Endothelial cell of hepatic sinusoid (primary cell): ENCODE measurements around the gene ALOXE3.

Experiments
- in situ Hi-C: cut with HindIII; loops from 2 replicates; pipeline ENCODE4 v1.10.0; 2017; ENCODE audit warnings: low sequenced_read_pairs

The ALOXE3 gene

DNA sequence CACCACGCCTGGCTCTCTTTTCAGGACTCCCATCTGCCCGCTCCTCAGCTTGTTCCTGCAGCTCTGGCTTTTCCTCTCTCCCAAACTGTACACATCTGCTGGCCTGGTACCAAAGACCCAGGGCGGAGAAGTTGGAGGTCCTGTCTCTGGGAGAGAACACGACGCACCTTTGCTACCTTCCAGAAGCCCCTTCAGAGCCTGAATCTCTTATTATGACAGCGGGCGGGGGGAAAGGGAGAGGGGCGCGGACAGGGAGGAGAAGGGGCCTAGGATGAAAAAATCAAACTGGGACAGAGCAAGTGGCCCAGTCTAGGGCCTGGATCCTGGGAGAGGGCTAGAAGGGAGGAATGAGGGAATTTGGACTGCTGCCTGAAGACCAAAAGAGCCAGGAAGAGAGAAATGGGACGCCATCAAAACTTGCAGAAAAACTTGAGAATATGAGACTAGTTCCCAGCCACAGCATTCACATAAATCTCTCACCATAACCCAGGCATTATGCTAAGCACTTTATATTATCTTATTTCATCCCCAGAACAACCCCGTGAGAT, 36.4 kb upstream of the ALOXE3 start:
- in situ Hi-C loops = no loop called here

DNA sequence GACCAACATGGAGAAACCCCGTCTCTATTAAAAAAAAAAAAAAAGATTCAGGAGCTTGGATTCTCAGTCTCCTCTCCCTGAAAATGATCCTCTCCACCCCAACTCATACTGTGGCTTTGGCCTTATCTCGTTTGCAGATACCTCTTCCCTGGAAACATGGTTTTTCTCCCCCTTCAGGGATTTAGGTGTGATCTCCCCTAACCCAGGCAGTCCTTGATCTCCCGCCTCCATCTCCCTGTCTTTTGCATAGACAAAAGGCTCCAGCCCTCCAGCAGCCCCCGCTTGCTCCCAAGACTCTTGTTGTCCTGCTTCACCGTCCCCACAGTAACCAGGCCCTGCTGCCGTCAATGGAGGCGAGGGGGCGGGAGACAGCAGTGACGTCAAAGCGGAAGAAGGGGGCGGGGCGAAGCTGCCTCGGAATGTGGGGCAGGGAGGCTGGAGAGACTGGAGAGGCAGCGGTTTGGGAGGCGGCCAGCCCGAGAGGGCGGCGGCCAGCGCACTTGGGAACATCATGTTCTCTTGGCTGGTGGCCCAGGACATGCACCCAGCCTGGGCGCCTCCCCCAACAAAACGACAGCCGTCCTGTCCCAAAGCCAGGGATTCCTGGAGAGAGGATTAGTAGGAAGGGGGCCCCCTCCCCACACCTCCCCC, 35.8 kb upstream of the ALOXE3 start:
- in situ Hi-C loops = no loop called here

DNA sequence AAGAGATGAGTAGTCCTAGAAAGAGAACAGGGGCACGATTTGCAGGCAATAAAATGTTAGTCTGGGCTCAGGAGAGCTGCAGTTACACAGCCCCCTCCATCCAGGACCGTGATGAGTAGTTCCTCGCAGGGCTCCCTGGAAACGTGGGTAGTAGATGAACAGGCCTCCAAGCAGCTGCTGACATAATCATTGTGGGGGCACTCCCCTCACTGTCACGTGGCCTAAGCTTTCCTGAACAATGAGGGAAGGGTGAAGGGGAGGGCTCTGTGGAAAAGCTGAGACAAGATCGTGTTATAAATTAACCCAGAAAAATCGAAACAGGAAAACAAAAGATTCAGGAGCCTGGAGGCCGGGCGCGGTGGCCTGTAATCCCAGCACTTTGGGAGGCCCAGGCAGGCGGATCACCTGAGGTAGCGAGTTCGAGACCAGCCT, 35.2 kb upstream of the ALOXE3 start:
- in situ Hi-C loops = no loop called here

DNA sequence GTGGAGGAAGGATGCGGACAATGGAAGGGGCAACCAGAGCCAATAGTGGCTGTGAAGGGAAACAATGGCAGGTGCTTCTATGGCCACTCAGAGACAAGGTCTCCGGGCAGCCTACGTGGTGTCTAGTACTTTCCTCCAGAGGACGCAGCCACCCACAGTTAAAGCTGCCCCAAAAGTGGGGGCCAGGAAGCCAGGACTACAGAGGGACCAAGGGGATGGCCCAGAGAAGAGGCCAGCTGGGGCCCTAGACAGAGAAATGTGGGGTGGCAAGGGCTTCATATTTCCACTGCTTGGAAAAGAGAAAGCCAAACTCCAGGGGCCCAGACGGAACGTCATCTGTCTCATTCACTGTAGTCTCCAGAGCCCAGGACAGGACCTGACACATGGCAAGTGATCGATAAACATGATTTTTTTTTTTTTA, 34.7 kb upstream of the ALOXE3 start:
- in situ Hi-C loops = no loop called here

DNA sequence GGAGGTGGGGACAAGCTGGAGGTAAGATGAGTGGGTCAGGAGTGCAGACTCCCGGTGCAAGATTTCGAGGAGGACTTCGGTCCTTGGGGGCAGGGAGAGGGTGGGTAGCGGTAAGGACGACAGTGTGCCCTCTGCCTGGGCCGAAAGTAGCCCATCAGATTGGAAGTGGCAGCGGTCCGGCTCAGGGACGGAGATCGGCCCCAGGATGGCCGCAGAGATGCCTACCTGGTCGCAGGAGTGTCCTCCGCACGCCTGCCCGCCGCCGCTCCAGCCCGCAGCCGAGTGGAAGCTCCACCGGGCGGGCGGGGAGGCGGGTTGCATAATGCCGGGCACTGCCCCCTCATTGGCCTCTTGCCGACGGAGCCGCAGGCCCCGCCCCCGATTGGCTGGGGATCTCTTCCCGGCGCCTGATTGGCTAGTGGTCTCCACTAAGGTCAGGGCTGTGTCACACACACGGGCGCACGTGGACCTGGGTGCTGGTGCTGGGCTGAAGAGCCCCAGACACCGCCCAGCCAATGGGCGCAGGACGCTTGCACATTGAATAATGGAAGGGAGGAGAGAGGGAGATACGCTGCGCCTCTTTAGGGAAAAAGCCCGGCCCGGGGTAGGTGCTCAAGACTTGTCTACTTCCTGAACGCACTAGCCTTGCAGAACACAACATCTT, 33.9 kb upstream of the ALOXE3 start, which contains the start of gene PER1:
Gene PER1, minus strand, starts transcription at position 293 of the 664 bp plus-strand sequence. CDS start 1,698 bp downstream, outside the sequence.
- in situ Hi-C loops = no loop called here

DNA sequence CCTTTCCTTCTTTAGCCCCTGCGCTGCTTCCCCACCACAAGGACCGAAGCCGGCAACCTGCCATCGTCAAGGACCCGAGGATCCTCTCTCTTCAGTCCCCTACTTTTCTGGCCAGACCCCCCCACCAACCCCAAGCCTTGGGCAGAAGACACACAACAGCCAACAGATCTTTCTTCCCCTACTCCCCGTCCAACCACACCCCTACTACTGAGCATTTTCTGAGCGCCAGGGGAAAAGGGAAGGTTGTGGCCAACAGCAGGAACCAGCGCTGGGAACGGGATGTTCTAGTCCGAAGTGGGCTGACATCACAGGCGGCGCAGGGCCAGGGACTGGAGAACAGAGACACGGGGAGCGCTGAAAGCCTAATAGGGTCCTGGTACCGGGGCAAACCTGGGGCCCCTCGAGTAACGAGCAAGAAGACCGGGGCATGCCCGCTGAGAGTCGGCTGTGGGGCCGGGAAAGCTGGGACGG, 33.4 kb upstream of the ALOXE3 start:
- in situ Hi-C loops = no loop called here

DNA sequence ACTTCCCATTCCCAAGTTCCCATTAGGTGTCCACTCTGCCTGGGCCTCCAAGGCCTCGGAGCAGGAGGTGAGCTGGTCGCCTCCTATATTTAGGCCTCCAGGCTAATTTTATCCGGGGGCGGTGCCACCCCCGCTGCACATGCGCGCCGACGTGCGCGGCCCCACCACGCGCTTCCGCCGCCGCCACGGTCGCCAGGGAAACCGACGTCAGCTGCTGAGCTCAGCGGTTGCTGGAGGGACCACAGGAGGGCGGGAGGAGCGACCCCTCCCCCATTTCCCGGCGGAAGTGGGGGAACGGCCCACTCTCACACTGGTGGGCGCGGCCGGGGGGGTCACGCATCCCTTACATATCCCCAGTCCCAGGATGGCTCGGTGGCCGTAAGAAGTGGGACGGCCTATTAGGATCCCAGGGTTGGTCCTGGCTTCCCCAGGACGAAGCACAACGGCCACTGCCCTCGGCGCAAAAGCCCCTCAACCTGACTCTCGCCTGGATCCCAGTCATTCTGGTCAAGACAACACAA, 32.9 kb upstream of the ALOXE3 start:
- in situ Hi-C loops = no loop called here

DNA sequence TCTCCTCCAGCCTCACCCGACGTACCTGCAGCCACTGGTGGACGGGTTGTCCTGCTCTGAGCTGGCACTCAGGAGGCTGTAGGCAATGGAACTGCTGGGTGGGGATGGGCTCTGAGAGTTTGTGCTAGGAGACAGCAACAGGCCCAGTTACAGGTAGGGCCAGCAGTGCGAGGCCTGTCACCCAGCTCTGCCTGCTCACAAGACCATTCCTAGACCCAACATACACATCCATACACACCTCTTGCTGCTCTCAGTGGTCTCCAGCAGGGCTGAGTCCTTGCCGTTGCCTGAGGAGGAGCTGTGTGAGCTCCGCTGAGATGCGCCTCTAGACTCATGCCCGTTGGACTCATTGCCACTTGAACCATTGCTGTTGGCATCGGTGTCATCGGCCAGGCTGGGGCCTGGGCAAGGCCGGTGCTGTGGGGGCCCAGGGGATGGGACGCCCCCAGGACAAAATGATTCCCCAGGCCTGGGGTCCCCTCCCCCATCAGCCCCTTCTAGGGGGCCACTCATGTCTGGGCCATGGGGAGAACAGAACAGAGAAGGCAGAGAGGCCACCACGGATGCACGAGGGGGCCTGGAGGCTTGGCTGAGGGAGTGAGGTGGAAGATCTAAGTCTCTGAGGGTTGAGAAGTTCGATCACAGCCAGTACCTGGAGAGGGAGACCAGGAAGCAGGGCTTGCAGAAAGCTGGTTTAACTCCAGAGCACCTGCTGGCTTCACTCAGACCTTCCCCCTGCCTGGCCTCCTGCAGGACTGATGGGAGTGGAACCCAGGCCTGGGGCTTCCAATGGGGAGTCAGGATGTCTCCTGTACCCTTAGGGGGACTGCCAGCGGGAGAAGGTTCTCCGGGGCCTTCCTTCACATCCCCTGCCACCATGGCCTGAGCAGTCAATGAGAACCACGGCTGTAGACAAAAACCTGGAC, 32.1 kb upstream of the ALOXE3 start:
- in situ Hi-C loops = no loop called here

DNA sequence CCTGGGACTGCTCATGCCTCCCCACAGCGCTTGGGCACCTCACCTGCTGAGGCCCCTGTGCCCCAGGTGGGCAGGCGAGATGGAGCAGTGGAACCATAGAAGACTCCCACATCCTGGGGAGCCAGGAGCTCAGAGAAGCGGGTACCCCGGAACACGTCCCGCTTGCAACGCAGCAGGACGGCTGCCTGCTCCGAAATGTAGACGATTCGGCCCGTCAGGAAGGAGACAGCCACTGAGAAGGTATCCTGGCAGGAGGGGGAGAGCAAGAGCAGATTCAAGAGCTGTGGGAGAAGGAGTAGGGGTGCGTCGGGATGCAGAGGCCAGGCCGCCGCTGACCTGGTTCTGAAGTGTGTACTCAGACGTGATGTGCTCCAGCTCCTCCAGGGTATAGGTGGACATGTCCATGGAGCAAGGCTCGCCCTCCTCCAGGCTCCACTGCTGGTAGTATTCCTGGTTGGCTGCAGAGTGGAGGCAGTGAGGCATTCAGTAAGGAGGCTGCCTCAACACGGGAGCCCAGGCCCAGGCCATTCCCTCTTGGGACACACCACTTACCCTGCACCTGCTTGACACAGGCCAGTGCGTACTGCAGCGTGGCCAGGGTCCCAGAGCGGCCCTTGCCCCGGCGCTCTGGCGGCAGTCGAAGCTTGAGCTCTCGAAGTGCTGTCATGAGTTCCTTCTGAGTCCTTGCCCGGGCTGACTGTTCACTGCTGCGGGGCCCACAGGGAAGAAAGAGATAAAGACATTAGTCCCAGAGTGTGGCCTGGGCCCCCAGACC, 31.3 kb upstream of the ALOXE3 start:
- in situ Hi-C loops = no loop called here

DNA sequence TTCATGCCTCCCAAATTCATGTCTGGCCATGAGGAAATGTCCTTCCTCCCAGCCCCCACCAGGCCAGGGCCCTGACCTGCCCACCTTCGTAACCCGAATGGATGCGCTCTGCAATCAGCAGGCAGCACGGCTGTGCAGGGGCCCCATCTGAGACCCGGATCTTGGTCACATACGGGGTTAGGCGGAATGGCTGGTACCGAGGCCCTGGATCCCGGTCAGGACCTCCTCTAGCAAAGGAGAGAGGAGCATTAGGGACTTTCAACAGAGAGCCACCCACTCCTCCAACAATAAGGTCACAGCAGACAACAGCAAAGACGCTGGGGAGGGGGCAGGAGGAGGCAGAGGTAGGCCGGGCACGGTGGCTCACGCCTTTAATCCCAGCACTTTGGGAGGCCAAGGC, 30.2 kb upstream of the ALOXE3 start:
- in situ Hi-C loops = no loop called here

DNA sequence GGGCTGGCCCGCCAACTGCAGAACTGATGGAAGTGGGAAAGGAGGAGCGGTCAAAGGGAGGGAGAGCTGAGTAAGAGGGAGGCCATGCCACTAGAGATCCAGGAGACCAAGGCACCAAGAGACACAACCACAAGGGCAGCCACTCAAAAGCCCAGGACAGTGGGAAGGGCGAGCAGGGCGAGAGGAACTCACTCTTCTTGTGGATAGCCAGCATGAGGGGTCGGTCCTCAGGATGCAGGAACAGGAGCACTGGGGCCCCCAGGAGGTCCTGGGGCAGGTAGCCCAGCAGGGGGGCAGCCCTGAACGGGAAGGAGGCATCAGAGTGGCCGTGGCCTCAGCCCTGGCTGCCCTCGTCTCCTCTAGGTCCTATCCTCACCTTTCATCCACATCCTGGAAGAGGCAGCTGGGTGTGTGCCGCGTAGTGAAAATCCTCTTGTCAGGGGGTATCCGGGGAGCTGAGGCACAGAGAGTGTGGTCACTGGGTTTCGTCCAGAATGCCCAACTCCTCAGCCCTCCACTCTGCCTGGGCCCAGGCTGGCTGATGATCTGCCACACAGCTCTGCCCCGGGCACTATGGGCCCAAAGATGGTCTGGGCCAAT, 29.6 kb upstream of the ALOXE3 start:
- in situ Hi-C loops = no loop called here

DNA sequence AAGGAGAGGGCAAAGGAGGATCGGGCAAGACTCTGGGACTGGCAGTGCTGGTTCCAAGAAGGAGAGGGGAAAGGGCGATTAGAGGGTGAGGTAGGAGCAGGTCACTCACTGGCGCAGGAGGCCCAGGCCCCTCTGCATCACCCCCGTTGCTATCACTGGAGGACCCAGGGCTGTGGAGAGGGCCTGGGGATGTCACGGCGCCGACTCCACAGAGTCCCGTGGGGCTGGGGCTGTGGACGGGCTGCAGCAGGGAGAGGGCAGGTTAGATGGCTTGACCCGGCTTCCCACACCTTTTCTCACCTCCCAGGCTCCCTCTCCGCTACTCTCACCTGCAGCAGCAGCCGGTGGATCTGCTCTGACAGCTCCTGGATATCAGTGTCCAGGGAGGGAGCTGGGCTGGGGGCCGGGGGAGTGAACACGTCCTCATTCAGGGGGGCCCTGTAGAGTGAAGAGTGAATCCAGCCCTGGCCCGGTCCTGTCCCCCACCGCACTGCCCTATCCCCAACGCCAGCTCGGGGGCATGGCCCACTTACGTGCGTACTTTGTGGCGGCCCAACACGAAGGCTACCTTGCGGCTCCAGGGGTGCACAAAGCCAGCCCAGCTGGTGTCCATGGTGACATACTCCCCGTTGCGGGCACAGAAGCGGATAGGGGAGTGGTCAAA, 29.0 kb upstream of the ALOXE3 start:
- in situ Hi-C loops = no loop called here

DNA sequence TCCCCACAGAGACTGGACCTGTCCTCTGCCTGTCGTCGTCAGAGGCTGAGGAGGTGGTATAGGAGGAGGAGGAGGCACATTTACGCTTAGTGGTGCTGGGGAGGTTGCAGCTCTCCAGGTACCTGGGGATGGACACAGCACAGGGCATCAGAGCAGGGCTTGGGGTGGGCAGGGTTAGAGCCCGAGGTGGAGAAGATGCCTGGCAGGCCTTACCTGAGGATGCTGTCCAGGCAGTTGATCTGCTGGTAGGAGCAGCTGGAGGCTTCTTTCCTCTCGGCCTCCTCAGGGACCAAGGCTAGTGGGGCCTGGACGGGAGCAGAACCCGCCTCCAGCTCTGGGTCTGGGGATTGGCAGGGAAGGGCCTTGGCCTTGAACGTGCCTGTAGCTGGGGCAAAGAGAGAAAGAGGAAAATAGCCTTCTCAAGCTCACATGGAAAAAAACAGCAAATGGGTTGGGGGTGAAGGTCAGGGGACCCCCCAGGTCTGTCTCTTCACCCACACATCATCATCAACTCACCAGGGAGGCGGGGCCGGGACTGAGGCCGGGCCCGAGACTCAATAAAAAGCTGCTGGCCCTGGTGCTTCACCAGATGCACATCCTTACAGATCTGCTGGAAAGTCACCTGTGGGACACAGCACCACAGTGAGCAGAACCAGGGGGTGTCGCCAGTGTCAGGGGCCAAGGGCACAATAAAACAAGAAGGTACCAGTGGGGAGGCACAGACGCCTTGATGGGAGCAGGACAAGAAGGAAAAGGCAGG, 28.2 kb upstream of the ALOXE3 start:
- in situ Hi-C loops = no loop called here

DNA sequence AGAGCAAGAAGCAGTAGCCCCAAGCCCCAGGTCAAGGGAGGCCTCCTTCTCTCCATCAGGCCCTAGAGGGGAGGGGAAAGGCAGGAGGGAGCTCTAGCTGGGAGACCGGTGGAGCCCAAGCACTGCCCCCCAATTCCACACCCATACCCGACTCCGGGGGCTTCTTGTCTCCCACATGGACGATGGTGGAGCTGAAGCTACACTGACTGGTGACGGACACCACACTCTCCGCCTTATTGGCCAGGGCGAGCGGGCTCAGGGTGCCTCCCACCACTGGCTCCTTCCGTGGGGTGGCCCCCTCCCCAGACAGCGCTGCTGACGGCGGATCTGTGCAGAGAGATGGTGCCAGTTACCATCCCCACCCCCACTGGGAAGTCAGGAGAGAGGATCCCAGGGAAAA, 27.5 kb upstream of the ALOXE3 start:
- in situ Hi-C loops = no loop called here

DNA sequence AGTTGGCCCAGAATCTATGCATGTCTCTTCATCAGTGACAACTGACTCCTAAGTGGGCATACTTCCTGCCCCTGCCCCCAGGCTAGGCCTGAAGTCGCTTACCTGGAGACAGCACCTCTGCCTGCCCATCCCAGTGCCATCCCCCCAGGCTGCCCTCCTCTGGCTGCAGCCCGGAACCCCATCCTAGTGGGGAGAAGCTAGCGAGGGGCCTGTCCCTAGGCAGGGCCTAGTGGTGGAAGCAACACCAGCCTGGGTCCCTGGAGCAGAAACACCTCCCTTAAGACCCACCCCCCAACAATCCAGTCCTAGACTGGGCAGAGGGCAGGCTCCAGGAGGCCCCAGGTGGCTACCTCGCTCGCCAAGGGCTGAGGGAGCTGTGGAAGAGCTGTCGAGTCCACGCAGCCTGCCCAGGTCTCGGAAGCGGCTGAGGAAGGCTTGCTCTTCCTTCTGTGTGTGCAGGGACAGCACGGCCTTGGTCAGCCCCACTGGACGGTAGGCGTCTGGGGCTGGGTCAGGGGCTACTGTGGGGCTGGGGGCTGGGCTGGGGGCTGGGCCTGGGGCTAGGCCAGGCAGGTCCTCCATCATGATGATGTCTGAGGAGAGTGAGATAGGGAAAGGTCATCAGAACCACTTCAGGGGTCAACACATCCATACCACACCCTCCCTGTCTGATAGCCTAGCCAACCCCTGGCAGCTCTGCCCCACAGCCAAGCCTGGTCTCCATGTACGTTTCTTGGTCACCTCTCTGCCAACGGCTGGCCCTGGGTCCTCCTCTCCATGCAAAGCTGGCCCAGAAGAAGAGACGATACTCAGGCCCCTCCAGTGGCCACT, 26.3 kb upstream of the ALOXE3 start:
- in situ Hi-C loops = no loop called here

DNA sequence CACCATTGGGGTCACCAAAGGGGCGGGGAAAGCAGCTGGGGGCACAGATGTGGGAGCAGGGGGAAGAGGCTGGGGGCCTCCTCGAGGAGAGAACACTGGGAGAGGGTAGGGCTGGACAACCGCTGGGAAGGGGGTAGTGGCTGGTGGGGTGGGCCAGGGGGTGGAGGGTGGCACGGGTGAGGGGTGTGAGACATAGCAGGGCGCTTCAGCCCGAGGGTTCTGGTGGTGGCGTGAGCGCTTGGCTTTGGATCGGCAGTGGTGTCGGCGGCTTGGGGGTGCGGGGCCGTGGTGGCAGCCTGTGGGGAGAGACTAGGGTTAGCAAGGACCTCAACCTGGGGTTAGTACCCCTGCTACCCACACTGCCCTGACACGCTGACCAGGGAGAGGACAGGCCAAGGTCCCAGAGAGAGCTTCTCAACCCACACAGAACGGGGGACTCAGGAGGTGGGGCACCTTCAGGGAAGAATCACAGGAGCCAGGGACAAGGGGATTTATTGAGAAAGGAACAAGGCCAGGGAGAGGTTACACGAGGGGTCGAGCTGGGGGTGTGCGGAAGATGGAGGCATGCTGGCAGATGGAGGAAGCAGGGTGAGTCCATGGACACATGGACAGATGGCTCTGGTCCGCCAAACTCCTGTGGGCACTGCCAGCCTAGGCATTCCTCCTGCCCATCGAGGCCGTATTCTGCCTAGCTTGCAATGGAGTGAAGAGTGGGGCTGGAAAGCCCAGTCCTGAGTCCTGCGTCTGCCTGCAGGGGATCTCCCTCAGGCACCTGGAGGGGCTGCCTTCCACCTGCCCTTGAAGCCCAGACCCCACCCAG, 25.5 kb upstream of the ALOXE3 start:
- in situ Hi-C loops = no loop called here
